Measurements from ENCODE around the gene INPP5K. TPM values are rescaled to one million over a fixed set of nuclear protein-coding genes. Genes with fewer than 3 reads are reported as not detected.

INPP5K gene
- total and polyA plus RNA-seq, 2 of the 4 experiments (the other 2 are of a cell fraction) = 14.9 to 17.4 TPM

GRCh38 chr17:1447052-1447451 lies 69.4 kb downstream of the INPP5K start:
- no peak overlapping the region for H2AK5ac ChIP-seq (ENCODE audit: low read depth, low read length)
- H3K9me3 ChIP-seq (ENCODE audit: control insufficient read depth, insufficient read depth, low read length) = no peaks in the 10 kb centered on the region
- no peak overlapping the region for H3K27ac ChIP-seq (ENCODE audit: insufficient read depth, low read length)
- 0 out of 2 replicates have a peak, but pooled peaks cover 2% of the 10 kb centered on the region for H3K4me1 ChIP-seq (ENCODE audit: control insufficient read depth, insufficient read depth, low read length)
- dilution Hi-C loops (cut with HindIII; ENCODE audit: low sequenced_read_pairs, unreplicated experiment) (no loop called here), intact Hi-C loops (cut with micrococcal nuclease) (no loop called here), in situ Hi-C loops (cut with MboI; ENCODE audit: low sequenced_read_pairs) (no loop called here)
- no peak overlapping the region for H3K9ac ChIP-seq (ENCODE audit: low read depth, low read length)
- no peak overlapping the region for H2BK5ac ChIP-seq (ENCODE audit: low read depth, low read length, poor library complexity, severe bottlenecking)
- H2AFZ ChIP-seq (replicated peaks; ENCODE audit: low read length, poor library complexity) = no peak overlapping the region
- H4K20me1 ChIP-seq (ENCODE audit: insufficient read depth, low read length) = peaks cover 89% of the 10 kb centered on the region
- DNase-seq = no peak
- no peak overlapping the region for H4K8ac ChIP-seq (ENCODE audit: low read depth in 2 of 2, low read length in 2 of 2)
- TF ChIP-seq NFE2L2 (IDR thresholded peaks at IDR 0.05; ENCODE audit: low read depth, low read length) (no peak), CTCF (conservative IDR thresholded peaks at IDR 0.05; ENCODE audit: low read depth, low read length) (no peak), MXI1 (IDR thresholded peaks at IDR 0.05; ENCODE audit: borderline replicate concordance, low read depth, low read length) (no peak), MAZ (IDR thresholded peaks at IDR 0.05; ENCODE audit: borderline replicate concordance, low read depth, low read length) (no peak), RFX5 (IDR thresholded peaks at IDR 0.05; ENCODE audit: low read depth, low read length) (no peak), FOS (IDR thresholded peaks at IDR 0.05; ENCODE audit: low read depth, low read length) (no peak), MAFK (IDR thresholded peaks at IDR 0.05; ENCODE audit: low read depth, low read length) (no peak), ELK1 (IDR thresholded peaks at IDR 0.05; ENCODE audit: borderline replicate concordance, low read depth, low read length) (no peak)
- no peak overlapping the region for H2BK20ac ChIP-seq (ENCODE audit: low read depth, low read length)
- no peak overlapping the region for H3K4me2 ChIP-seq (ENCODE audit: low read depth, low read length)
- H3K79me1 ChIP-seq (ENCODE audit: low read depth in 1 of 2, low read length in 2 of 2) = peaks cover 0 to 49% of the 10 kb centered on the region in 2 experiments; a peak in 3 of 4 replicates
- H3K18ac ChIP-seq (ENCODE audit: low read depth, low read length) = no peak overlapping the region
- H3K36me3 ChIP-seq (ENCODE audit: control insufficient read depth, insufficient read depth, low read length) = peaks cover 13% of the 10 kb centered on the region
- no peaks in the 10 kb centered on the region for H3K27me3 ChIP-seq (ENCODE audit: control insufficient read depth, insufficient read depth, low read length)
- no peak overlapping the region for H3K4me3 ChIP-seq (ENCODE audit: insufficient read depth, low read depth, low read length)
- H4K91ac ChIP-seq (ENCODE audit: insufficient read depth, low read depth, low read length) = no peak overlapping the region
- WGBS, 2 experiments (ENCODE audit: extremely low coverage in 2 of 2, insufficient read length in 1 of 2) = 80% methylated on average over 2 of the region's 7 CpGs; no CpG with 5 or more reads in 1 of the 2 experiments
- no peak overlapping the region; the same call in 1 of the 2 replicates for H3K23ac ChIP-seq (ENCODE audit: low read depth, low read length)
- H2BK120ac ChIP-seq (ENCODE audit: low read depth, low read length) = no peak overlapping the region
- no peak overlapping the region for H4K5ac ChIP-seq (ENCODE audit: low read depth, low read length)
- H2BK15ac ChIP-seq (ENCODE audit: low read depth, low read length) = no peak overlapping the region
- BruUV-seq (replicated peaks) = no TSS peak
- ChIA-PET CTCF (no interaction called here), POLR2A (ENCODE audit: unreplicated experiment) (interaction anchor here (0.6 kb wide), 1 partner anchor 12 kb away, joined by 8 read pairs; no protein-coding TSS in a partner anchor)
- no peak overlapping the region for H3K56ac ChIP-seq (ENCODE audit: extremely low read depth, insufficient read depth, low read length)
- H3K4ac ChIP-seq (ENCODE audit: low read depth, low read length) = no peak overlapping the region
- H3K9me1 ChIP-seq (ENCODE audit: insufficient read depth, low read length) = peaks cover 19% of the 10 kb centered on the region; the same call in 1 of the 2 replicates
- no peak overlapping the region for H3K14ac ChIP-seq (replicated peaks; ENCODE audit: low read depth, low read length)
- no peak for ATAC-seq (ENCODE audit: low read depth)
- no peak overlapping the region for H2AK9ac ChIP-seq (replicated peaks; ENCODE audit: low read depth, low read length, poor library complexity)

Measured in IMR-90 (cell line).